COR-L47 (cell line): ENCODE results near the gene TDRD9.
A peak's percentile ranks its signal among the peaks of the same experiment; 100 is the strongest.

Experiments used
- DNase-seq: peaks from one replicate; lab custom pipeline; 2025; lab: John Stamatoyannopoulos, UW

TDRD9 gene

GRCh38 chr14:104076743-104077142, 148.5 kb downstream of the TDRD9 start:
- DNase-seq: no peak

GRCh38 chr14:104078031-104078455, 149.8 kb downstream of the TDRD9 start:
- DNase-seq: peak; percentile 94

DNA sequence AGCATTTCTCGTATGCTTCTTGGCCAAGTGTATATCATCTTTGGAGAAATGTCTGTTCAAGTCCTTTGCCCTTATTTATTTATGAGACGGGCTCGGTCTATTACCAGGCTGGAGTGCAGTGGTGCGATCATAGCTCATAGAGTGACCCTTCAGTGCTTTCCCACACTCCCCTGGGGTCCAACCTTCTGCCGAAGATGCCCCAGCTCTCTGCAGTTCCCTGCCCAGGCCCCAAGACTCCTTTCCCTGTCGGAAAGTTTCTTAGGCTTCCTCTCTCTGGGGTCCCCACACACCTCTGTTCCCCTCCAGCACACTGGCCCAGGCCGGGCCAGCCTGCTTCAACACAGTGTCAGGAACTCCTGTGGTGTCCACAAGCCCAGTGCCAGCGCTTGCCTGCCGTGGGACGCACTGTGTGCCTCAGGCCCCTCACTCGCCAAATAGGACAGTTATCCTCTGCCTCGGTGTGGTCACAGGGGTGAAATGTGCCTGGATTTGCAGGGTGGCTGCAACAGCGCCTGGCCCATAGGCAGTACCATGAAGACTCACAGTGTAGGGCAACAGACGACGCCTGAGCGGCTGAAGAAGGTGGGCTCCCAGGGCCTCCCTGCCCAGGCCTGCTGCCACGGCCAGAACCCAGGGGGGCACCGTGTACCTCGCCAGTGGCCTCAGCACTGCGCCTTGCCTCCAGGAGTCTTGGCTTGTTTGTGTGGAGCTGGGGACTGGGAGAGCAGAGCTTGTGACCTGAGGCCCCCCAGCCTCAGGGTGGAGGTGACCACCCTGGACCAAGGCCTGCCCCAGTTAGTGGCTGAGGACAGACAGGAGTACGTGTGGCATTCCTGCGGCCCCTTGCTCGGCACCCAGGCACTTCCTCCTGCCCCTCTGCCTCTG, 152.4 kb downstream of the TDRD9 start:
- DNase-seq: no peak

GRCh38 chr14:104081261-104081835, 153.1 kb downstream of the TDRD9 start:
- peak; percentile 92 for DNase-seq

- no peak for DNase-seq
Observed at GRCh38 chr14:104081951-104082464, 153.8 kb downstream of the TDRD9 start.

- DNase-seq: no peak
Observed at GRCh38 chr14:104082807-104083206, 154.6 kb downstream of the TDRD9 start.

DNA sequence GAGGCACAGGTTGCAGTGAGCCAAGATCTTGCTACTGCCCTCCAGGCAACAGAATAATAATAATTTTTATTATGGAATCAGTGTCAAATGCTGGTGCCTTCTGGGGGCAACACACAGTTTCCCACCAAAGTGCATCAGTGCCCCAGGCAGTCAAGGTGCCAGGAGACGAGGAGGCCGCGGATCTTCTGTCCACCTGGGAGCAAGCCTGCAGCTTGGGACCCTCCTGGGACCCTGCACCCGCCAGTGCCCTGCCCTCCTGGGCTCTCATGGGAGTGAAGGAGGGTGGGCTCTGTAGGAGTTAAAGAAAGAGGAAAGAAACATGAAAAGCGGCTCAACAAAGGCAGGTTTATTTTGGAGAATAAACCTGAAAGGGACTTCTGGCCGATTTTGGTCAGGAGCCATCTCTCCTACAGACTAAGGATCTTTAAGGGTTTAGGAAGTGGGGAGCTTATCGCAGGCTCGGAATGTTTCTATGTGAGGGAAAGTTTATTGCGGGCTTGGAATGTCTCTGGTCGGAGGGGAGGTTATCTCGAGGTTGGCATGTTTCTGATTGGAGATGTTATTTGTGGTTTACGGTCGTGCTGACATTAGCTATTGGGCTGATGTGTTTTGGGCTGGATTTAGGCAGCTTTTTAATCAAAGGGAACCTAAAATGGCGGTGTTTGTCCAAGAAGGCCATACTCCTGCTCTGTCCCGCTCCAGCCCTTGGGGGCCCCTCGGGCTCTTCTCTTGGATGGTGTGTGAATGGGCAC, 156.2 kb downstream of the TDRD9 start:
- no peak for DNase-seq

GRCh38 chr14:104085032-104085888, 157.0 kb downstream of the TDRD9 start, which contains the start of gene ASPG:
Gene ASPG (plus strand): TSS chr14:104085700. CDS start chr14:104085771, 71 bp downstream.
- DNase-seq: no peak

- DNase-seq: no peak
Observed at GRCh38 chr14:104085889-104086201, 157.6 kb downstream of the TDRD9 start.

DNA sequence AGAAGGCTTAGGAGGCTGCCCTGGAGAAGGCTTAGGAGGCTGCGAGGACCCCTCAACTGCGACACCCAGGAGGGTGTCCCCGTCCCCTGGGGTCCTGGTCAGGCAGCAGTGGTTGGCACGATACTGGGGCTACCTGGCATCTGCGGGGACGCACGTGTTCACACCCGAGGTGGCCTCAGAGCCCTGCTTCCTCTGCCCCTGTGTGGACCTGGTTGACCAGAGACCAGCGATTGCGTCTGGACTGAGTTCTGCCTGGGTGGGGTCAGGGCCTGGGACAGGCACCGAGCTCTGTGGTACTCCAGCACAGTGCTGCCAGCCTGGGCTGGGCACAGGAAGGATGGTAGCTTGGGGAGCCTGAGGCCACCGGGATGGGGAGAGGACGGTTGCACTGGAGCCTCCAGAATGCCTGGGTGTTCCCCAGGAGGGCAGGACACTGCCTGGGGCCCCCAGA, 158.0 kb downstream of the TDRD9 start:
- no peak for DNase-seq

- no peak for DNase-seq
Observed at GRCh38 chr14:104086661-104087461, 158.6 kb downstream of the TDRD9 start.

DNA sequence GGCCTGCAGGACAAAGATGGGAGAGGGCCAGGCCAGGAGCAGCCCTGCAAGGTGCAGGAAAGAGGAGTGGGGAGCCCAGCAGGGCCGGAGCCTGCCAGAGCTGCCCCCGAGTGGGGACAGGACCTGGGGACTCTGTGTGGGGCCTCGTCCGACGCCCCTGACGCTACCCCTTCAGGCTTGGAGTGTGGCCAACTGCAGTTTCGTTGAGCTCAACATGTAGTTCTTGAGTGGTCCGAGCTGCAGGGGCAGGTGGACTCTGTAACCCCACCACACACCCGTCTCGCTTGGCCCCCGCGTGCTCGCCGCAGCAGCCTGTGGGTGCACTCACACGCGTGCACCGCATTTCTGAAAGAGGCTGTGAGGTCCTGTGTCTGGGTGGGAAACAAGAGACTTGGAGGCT, 159.2 kb downstream of the TDRD9 start:
- DNase-seq: no peak

DNA sequence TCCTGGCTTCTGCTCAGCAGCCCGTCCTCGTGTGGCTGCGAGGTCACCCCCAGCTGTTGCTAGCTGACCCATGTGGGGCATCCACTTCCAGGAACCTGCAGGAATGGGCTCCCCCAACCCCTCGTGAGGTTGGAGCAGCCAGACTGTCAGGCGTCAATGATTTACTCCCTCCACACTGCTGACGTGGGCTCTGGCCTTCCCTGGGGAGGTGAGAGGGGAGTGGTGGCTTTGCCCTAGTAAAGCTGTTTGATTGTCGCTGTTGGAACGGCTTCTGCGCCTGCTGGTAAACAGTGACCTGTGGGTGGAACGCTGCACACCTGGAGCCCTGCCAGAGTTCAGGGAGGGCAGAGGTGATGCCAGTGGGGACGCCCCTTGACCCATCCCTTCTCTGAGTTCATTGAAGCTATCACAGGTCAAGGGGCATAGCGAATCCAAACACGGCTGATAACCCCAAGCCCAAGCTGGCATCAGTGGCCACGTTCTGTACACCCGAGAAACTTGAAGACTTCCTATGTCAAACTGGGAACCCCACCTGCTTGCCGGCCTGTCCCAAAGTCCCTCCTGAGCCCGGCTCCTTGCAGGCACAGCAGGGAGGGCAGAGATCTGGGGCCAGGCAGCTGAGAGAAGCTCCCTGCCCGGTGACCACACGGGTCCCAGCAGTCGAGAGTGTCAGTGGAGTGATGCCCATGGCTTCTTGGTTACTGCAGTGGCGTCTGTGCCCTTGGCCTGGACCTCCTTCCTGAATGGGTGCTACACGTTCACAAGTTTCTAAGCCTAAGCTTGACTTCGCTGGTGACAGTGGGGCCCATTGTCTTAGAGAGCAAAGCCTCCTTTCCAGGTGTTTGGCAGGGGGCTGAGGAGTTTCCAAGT, 160.0 kb downstream of the TDRD9 start:
- DNase-seq: no peak

DNA sequence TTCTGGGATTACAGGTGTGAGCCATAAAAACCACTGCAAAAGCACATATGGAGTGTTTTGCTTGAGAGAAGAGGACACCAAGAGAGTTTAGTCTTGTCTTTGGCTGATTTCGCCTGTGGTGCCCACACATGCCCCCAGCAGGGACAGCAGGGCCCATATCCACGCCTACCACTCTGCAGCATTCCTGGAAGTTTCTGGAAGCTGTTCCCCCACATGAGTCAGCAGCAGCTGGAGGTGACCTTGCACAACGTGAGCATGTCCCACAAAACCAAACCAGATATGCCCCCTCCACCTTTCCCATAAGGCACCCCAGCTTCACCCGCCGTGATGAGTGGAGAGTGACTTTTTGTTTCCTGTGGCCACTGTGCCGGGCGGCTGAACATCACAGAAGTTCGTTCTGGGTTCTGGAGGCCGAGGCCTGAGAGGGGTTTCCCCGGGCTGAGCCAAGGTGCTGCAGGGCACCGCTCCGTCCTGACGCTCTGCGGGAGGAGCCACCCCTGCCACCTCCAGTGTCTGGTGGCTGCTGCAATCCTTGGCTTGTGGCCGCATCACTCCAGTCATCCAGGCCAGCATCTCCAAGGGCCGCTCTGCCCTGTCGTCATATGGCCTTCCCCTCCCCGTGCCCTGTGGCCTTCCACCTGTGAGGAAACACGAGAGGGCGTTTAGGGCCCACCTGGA, 162.0 kb downstream of the TDRD9 start:
- DNase-seq: no peak

DNA sequence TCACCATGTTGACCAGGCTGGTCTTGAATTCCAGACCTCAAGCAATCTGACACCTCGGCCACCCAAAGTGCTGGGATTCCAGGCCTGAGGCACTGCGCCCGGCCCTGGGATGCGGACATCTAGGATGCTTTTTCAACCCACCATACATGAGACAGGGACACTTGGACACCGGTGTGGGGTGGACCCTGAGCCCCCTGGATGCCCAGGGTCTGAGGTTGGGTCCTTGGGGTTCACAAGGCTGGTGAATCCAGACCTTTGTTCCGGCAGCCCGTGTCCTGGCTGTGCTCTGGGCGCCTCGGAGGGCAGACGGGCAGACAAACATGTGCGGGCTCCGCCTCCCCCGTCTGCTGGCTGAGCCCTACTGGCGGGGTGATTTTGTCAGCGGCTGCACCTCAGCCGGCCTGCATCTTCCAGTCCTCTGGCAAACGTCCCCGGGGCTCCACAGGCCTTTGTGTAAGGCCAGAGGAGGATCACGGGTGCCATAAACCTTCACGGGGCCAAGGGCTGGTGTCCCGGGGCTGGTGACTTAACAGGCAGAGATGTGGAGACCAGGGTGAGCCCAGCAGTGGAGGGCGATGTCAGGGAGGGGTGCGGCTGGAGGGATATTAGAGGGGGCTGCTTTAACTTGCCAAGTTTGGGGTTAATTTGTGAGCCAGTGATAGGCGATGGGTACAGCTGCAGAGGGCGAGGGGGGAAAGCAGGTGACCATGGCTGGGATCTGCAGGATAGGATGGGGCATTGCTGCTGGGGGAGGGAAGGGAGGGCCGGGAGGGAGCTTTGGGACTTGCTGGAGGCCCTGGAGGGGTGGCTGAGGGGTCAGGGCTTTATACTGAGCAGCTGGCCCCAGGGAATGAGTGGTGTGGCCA, 163.0 kb downstream of the TDRD9 start:
- no peak for DNase-seq

GRCh38 chr14:104091927-104092771, 163.9 kb downstream of the TDRD9 start:
- no peak for DNase-seq

GRCh38 chr14:104092931-104093365, 164.7 kb downstream of the TDRD9 start:
- DNase-seq: no peak
